GM12873 (cell line): ENCODE results near the gene COL12A1.

ENCODE experiments used
- TF ChIP-seq, protein P1 (sequence below): IDR thresholded peaks from 2 replicates; pipeline ENCODE4 v1.5.1; 2012; ENCODE audit warnings: low read depth, mild to moderate bottlenecking, moderate library complexity, low read length, control low read depth; ENCODE audit not compliant: insufficient read depth; ENCODE audit errors: missing control alignments

COL12A1 gene

GRCh38 chr6:75085931-75086635 is 119.8 kb downstream of the COL12A1 start:
- TF ChIP-seq, protein P1, sequence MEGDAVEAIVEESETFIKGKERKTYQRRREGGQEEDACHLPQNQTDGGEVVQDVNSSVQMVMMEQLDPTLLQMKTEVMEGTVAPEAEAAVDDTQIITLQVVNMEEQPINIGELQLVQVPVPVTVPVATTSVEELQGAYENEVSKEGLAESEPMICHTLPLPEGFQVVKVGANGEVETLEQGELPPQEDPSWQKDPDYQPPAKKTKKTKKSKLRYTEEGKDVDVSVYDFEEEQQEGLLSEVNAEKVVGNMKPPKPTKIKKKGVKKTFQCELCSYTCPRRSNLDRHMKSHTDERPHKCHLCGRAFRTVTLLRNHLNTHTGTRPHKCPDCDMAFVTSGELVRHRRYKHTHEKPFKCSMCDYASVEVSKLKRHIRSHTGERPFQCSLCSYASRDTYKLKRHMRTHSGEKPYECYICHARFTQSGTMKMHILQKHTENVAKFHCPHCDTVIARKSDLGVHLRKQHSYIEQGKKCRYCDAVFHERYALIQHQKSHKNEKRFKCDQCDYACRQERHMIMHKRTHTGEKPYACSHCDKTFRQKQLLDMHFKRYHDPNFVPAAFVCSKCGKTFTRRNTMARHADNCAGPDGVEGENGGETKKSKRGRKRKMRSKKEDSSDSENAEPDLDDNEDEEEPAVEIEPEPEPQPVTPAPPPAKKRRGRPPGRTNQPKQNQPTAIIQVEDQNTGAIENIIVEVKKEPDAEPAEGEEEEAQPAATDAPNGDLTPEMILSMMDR, result no peak

- TF ChIP-seq, protein P1, result no peak
Measured at GRCh38 chr6:75084872-75085381, 120.9 kb downstream of the COL12A1 start.

GRCh38 chr6:75084018-75084417 is 121.8 kb downstream of the COL12A1 start:
- TF ChIP-seq, protein P1, result no peak

DNA sequence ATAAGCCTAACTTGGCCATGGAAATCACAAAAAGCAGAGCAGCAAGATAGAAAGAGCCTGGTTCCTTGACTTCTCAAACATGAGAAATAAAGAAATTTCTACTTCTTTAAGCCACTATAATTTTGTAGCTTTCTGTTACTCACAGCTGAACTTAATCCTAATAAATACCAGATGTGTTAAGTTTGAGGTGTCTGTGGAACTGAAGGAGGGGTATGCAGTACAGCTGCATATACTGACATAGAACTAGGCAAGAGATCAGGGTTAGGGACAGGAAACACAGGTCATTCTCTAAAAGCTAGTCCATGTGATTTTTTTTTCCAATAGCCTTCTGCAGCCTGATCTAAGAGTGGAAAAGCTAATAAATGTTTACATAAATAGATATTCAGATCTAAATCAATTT is 123.9 kb downstream of the COL12A1 start:
- TF ChIP-seq, protein P1, result no peak

DNA sequence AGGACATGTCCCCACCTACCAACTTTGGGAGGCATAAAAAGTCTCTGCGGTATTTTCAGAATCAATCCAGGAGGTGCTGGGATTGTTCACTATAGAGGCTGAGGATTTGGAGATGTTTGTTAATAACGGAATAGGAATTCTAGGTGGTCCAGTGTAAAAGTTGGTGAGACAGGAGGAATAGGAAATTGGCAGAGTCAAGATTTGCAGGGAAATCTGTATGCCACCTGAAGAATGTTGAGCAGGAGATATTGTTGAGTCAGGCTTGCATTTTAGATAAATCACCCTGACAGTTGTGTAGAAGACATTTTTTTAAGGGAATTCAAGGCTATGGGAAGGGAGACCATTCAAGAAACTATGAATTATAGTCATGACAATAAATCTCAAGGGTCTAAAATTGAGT is 124.8 kb downstream of the COL12A1 start:
- TF ChIP-seq, protein P1, result no peak

GRCh38 chr6:75079589-75079988 is 126.3 kb downstream of the COL12A1 start:
- TF ChIP-seq, protein P1, result no peak

- TF ChIP-seq, protein P1, result no peak
Measured at GRCh38 chr6:75077701-75078100, 128.2 kb downstream of the COL12A1 start.
